ENCODE data around the gene ERCC6L2.

GRCh38 chr9:95999390-95999789, 123.9 kb downstream of the ERCC6L2 start:
- TF ChIP-seq CTCF (conservative IDR thresholded peaks at IDR 0.05; ENCODE audit: low read depth, low read length) (no peak), RAD21 (IDR thresholded peaks at IDR 0.05; ENCODE audit: low read length) (no peak), POLR2A (IDR thresholded peaks at IDR 0.05; ENCODE audit: low read depth, low read length) (no peak), RFX5 (IDR thresholded peaks at IDR 0.05; ENCODE audit: low read depth, low read length) (no peak), CEBPB (IDR thresholded peaks at IDR 0.05; ENCODE audit: low read depth, low read length) (no peak), RCOR1 (IDR thresholded peaks at IDR 0.05; ENCODE audit: insufficient replicate concordance, low read length) (no peak), FOS (IDR thresholded peaks at IDR 0.05; ENCODE audit: low read depth, low read length) (no peak), USF2 (IDR thresholded peaks at IDR 0.05; ENCODE audit: low read depth, low read length) (no peak), MAFK (IDR thresholded peaks at IDR 0.05; ENCODE audit: low read depth, low read length) (no peak), SMC3 (IDR thresholded peaks at IDR 0.05; ENCODE audit: low read depth, low read length) (no peak)
